Loucy (cell line): ENCODE measurements around the gene LTB4R2.

Experiments used
- H2AFZ ChIP-seq: fragments of 200-600 bp; sonication (generic); 2 replicates; pipeline ENCODE4 v1.6.0; 2016; ENCODE audit warnings: antibody characterized with exemption, mild to moderate bottlenecking, low read length, moderate library complexity
- H3F3A ChIP-seq: fragments of 200-600 bp; 2 replicates; pipeline ENCODE4 v1.6.0; 2016; ENCODE audit warnings: antibody characterized with exemption, low read depth, mild to moderate bottlenecking
- H3K27me3 ChIP-seq: fragments of 200-600 bp; sonication (generic); 2 replicates; pipeline ENCODE4 v1.6.1; 2014; ENCODE audit warnings: low read length, mild to moderate bottlenecking; ENCODE audit not compliant: insufficient read depth, poor library complexity, severe bottlenecking
- H3K36me3 ChIP-seq: fragments of 200-600 bp; sonication (generic); 2 replicates; pipeline ENCODE4 v1.6.1; 2016; ENCODE audit warnings: low read length; ENCODE audit not compliant: insufficient read depth
- H3K4me1 ChIP-seq: fragments of 200-600 bp; sonication (generic); 2 replicates; pipeline ENCODE4 v1.5.1; 2014; ENCODE audit warnings: low read length, mild to moderate bottlenecking; ENCODE audit not compliant: insufficient read depth, poor library complexity, severe bottlenecking
- H3K4me2 ChIP-seq: fragments of 200-600 bp; sonication (generic); 2 replicates; pipeline ENCODE4 v1.6.0; 2014; ENCODE audit warnings: antibody characterized with exemption, low read length, low read depth, mild to moderate bottlenecking; ENCODE audit not compliant: poor library complexity, severe bottlenecking
- H3K4me3 ChIP-seq: fragments of 200-600 bp; sonication (generic); 2 replicates; pipeline ENCODE4 v1.5.1; 2014; ENCODE audit warnings: low read length, mild to moderate bottlenecking, mixed read lengths; ENCODE audit not compliant: poor library complexity, severe bottlenecking
- H3K79me2 ChIP-seq: fragments of 200-600 bp; sonication (generic); 2 replicates; pipeline ENCODE4 v1.6.1; 2014; ENCODE audit warnings: low read length; ENCODE audit not compliant: insufficient read depth
- H3K9ac ChIP-seq: fragments of 200-600 bp; sonication (generic); 2 replicates; pipeline ENCODE4 v1.6.0; 2014; ENCODE audit warnings: mild to moderate bottlenecking, low read depth, low read length, moderate library complexity; ENCODE audit not compliant: poor library complexity, severe bottlenecking
- H3K9me2 ChIP-seq: fragments of 200-600 bp; sonication (generic); replicated peaks from 2 replicates; pipeline ENCODE4 v1.6.1; 2016; ENCODE audit warnings: low read depth, low read length, mixed read lengths
- H3K9me3 ChIP-seq: fragments of 200-600 bp; sonication (generic); 2 replicates; pipeline ENCODE4 v1.6.1; 2014; ENCODE audit warnings: mild to moderate bottlenecking, antibody characterized with exemption, low read length, low read depth; ENCODE audit not compliant: insufficient read depth
- H4K20me1 ChIP-seq: fragments of 200-600 bp; sonication (generic); 2 replicates; pipeline ENCODE4 v1.6.0; 2014; ENCODE audit warnings: antibody characterized with exemption, low read length, mild to moderate bottlenecking; ENCODE audit not compliant: insufficient read depth, poor library complexity, severe bottlenecking
- EZH2phosphoT487 ChIP-seq: fragments of 200-600 bp; IDR thresholded peaks from 2 replicates; pipeline ENCODE4 v1.6.1; 2018; ENCODE audit warnings: antibody characterized with exemption, mild to moderate bottlenecking, moderate library complexity, borderline replicate concordance
- TF ChIP-seq, protein P1 (sequence below): fragments of 200-600 bp; sonication (generic); conservative IDR thresholded peaks from 2 replicates; pipeline ENCODE4 v1.5.1; 2014; ENCODE audit warnings: mild to moderate bottlenecking, antibody characterized with exemption, low read length

Gene LTB4R2

DNA sequence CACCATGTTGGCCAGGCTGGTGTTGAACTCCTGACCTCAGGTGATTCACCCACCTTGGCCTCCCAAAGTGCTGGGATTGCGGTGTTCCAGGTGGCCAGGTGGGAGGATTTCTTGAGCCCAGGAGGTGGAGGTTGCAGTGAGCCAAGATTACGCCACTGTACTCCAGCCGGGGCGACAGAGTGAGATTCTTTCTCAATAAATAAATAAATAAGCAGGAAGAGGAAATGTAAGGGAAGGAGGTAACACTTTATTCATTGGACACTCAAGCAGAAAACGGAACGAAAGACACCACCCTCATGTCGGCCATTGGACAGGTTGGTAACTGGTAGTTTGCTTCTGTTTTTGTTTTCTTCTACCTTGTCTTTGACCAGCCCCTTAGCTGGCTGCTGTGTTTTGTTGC is 45.1 kb downstream of the LTB4R2 start:
- H3K9me3 ChIP-seq, result no peaks in the 10 kb centered on the region
- H2AFZ ChIP-seq, result no peak overlapping the region
- no peaks in the 10 kb centered on the region for H4K20me1 ChIP-seq
- H3K4me1 ChIP-seq, result no peaks in the 10 kb centered on the region
- no peaks in the 10 kb centered on the region for H3K36me3 ChIP-seq
- no peak overlapping the region for H3K4me3 ChIP-seq
- H3K4me2 ChIP-seq, result no peak overlapping the region
- H3K9me2 ChIP-seq, result no peaks in the 10 kb centered on the region
- H3K79me2 ChIP-seq, result no peaks in the 10 kb centered on the region
- H3K27me3 ChIP-seq, result no peaks in the 10 kb centered on the region
- H3K9ac ChIP-seq, result no peak overlapping the region
- TF ChIP-seq, protein P1, sequence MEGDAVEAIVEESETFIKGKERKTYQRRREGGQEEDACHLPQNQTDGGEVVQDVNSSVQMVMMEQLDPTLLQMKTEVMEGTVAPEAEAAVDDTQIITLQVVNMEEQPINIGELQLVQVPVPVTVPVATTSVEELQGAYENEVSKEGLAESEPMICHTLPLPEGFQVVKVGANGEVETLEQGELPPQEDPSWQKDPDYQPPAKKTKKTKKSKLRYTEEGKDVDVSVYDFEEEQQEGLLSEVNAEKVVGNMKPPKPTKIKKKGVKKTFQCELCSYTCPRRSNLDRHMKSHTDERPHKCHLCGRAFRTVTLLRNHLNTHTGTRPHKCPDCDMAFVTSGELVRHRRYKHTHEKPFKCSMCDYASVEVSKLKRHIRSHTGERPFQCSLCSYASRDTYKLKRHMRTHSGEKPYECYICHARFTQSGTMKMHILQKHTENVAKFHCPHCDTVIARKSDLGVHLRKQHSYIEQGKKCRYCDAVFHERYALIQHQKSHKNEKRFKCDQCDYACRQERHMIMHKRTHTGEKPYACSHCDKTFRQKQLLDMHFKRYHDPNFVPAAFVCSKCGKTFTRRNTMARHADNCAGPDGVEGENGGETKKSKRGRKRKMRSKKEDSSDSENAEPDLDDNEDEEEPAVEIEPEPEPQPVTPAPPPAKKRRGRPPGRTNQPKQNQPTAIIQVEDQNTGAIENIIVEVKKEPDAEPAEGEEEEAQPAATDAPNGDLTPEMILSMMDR, result no peak
- no peak for TF ChIP-seq EZH2phosphoT487
- no peaks in the 10 kb centered on the region for H3F3A ChIP-seq

DNA sequence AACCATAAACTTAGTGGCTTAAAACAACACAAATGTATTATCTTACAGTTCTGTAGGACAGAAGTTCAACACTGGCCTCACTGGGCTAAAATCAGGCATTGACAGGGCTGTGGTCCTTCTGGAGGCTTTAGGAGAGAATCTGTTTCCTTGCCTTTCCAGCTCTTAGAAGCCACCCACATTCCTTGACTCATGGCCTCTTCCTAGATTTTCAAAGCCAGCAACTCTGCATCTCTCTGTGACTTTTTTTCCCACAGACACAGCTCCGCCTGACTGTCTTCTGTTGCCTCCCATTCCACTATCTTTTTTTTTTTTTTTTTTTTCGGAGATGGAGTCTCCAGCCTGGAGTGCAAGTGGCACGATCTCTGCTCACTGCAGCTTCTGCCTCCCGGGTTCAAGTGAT is 46.3 kb downstream of the LTB4R2 start:
- H4K20me1 ChIP-seq, result no peaks in the 10 kb centered on the region
- H3K27me3 ChIP-seq, result no peaks in the 10 kb centered on the region
- no peaks in the 10 kb centered on the region for H3K36me3 ChIP-seq
- no peak overlapping the region for H2AFZ ChIP-seq
- H3K9ac ChIP-seq, result no peak overlapping the region
- H3K9me2 ChIP-seq, result no peaks in the 10 kb centered on the region
- H3K4me2 ChIP-seq, result no peak overlapping the region
- no peak overlapping the region for H3K4me3 ChIP-seq
- no peak for TF ChIP-seq EZH2phosphoT487
- TF ChIP-seq, protein P1, result no peak
- H3K9me3 ChIP-seq, result no peaks in the 10 kb centered on the region
- H3K79me2 ChIP-seq, result no peaks in the 10 kb centered on the region
- H3K4me1 ChIP-seq, result no peaks in the 10 kb centered on the region
- H3F3A ChIP-seq, result no peaks in the 10 kb centered on the region

DNA sequence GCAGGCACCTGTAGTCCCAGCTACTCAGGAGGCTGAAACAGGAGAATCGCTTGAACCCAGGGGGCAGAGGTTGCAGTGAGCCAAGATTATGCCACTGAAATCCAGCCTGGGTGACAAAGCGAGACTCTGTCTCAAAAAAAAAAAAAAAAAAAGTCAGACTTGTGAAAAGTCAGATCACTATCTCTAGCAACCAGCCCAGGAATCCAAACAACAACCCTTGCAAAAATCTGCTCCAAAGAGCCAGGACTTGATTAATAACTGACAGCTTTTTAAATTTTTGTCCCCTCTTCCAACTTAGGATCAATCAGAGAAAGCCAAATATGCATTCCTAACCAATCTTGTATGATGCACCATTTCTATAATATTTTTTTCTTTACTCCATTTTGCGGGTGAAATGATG is 50.3 kb downstream of the LTB4R2 start:
- TF ChIP-seq, protein P1, result no peak
- no peak for TF ChIP-seq EZH2phosphoT487
- Histone ChIP-seq H3K79me2 (no peaks in the 10 kb centered on the region), H3F3A (no peaks in the 10 kb centered on the region)

More for the DNA sequence above, 50.3 kb downstream of the LTB4R2 start:
- Histone ChIP-seq H3K9me2 (no peaks in the 10 kb centered on the region), H3K27me3 (no peaks in the 10 kb centered on the region), H3K4me3 (no peak overlapping the region), H4K20me1 (no peaks in the 10 kb centered on the region), H3K4me1 (peaks cover 5% of the 10 kb centered on the region), H3K9me3 (no peaks in the 10 kb centered on the region), H3K4me2 (no peak overlapping the region), H3K9ac (no peak overlapping the region), H3K36me3 (no peaks in the 10 kb centered on the region), H2AFZ (no peak overlapping the region)
